NT2/D1 (cell line): ENCODE measurements around the gene RYR2.

Source experiments
- SUZ12 ChIP-seq: IDR thresholded peaks from 2 replicates; pipeline ENCODE4 v1.6.1; 2011; ENCODE audit not compliant: insufficient read length, insufficient read depth; ENCODE audit errors: extremely low read depth
- ZNF274 ChIP-seq: IDR thresholded peaks from 2 replicates; pipeline ENCODE4 v1.6.1; 2011; ENCODE audit warnings: mild to moderate bottlenecking, low read depth, low read length

- TF ChIP-seq ZNF274 (no peak), SUZ12 (no peak)
Observed at GRCh38 chr1:237702161-237702560, 660.2 kb downstream of the RYR2 start.
